ENCODE results near the gene ENTPD2. TPM values are rescaled to one million over a fixed set of nuclear protein-coding genes. Genes with fewer than 3 reads are reported as not detected.

ENTPD2 gene
- total and polyA plus RNA-seq, 10 of the 15 experiments (the other 5 are each of a cell fraction or from before 2014, with no cell fraction given) = 0.15 to 1.8 (median 0.65) TPM; not detected in 2

DNA sequence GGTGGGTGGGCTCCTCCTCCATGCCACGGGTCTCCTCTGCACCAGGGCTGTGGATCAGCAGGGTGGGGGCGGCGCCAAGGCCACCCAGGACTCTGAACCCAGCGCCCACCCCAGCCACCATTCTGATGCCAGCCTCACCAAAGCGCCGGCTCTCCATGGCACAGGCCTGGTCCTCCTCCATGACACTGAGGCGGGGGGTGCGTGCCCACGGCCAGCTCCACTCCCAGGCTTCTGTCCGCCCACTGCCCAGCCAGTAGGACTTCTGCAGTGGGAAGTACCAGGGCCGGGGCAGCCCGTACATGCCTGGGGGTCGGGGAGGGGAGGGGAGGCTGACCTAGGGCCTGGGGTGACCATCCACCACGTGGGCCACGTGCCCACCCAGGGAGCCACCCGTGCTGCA, 37.4 kb downstream of the ENTPD2 start (continued):
- TF ChIP-seq, protein P1, sequence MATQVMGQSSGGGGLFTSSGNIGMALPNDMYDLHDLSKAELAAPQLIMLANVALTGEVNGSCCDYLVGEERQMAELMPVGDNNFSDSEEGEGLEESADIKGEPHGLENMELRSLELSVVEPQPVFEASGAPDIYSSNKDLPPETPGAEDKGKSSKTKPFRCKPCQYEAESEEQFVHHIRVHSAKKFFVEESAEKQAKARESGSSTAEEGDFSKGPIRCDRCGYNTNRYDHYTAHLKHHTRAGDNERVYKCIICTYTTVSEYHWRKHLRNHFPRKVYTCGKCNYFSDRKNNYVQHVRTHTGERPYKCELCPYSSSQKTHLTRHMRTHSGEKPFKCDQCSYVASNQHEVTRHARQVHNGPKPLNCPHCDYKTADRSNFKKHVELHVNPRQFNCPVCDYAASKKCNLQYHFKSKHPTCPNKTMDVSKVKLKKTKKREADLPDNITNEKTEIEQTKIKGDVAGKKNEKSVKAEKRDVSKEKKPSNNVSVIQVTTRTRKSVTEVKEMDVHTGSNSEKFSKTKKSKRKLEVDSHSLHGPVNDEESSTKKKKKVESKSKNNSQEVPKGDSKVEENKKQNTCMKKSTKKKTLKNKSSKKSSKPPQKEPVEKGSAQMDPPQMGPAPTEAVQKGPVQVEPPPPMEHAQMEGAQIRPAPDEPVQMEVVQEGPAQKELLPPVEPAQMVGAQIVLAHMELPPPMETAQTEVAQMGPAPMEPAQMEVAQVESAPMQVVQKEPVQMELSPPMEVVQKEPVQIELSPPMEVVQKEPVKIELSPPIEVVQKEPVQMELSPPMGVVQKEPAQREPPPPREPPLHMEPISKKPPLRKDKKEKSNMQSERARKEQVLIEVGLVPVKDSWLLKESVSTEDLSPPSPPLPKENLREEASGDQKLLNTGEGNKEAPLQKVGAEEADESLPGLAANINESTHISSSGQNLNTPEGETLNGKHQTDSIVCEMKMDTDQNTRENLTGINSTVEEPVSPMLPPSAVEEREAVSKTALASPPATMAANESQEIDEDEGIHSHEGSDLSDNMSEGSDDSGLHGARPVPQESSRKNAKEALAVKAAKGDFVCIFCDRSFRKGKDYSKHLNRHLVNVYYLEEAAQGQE (IDR thresholded peaks at IDR 0.05; ENCODE audit: low read depth, low read length) = no peak
- TF ChIP-seq ATF7 (IDR thresholded peaks at IDR 0.05; ENCODE audit: low read depth) (no peak), KDM1A (IDR thresholded peaks at IDR 0.05; ENCODE audit: borderline replicate concordance) (no peak), TCF7 (IDR thresholded peaks at IDR 0.05; ENCODE audit: borderline replicate concordance) (no peak), RBBP5 (conservative IDR thresholded peaks at IDR 0.05) (no peak), MEF2B (IDR thresholded peaks at IDR 0.05; ENCODE audit: partially characterized antibody, poor library complexity, severe bottlenecking) (no peak)

- H2AFZ ChIP-seq (ENCODE audit: control insufficient read depth, low read depth, low read length) = no peak overlapping the region
- no TSS peak for BruUV-seq (replicated peaks)
- H3K27me3 ChIP-seq (replicated peaks in 1 of 2; ENCODE audit: control insufficient read depth in 2 of 2, insufficient read depth in 2 of 2, low read length in 1 of 2) = no peaks in the 10 kb centered on the region
- DNase-seq (ENCODE audit: low read depth, low spot score) (no peak), FAIRE-seq (no peak), ATAC-seq (no peak)
- WGBS (ENCODE audit: insufficient coverage, insufficient replicate concordance, low lambda C conversion rate, missing lambda C conversion rate) = 71% methylated on average over 15 of the region's 21 CpGs
- H4K20me1 ChIP-seq (ENCODE audit: control insufficient read depth, insufficient read depth) = no peaks in the 10 kb centered on the region
- no peaks in the 10 kb centered on the region; the same call in 2 of the 3 replicates for H3K9me3 ChIP-seq (replicated peaks; ENCODE audit: control insufficient read depth, insufficient read depth, low read length)
- SMC1A ChIA-PET (ENCODE audit: uncharacterized antibody, unreplicated experiment) = no interaction called here
- no peaks in the 10 kb centered on the region for H3K79me2 ChIP-seq (ENCODE audit: control insufficient read depth, insufficient read depth, low read length)
- no peaks in the 10 kb centered on the region for H3K36me3 ChIP-seq (ENCODE audit: control insufficient read depth in 2 of 2, insufficient read depth in 2 of 2, low read length in 1 of 2)
- H3K4me3 ChIP-seq = no peak overlapping the region
- H3K27ac ChIP-seq (ENCODE audit: control insufficient read depth, insufficient read depth) = no peak overlapping the region
- intact Hi-C loops (cut with micrococcal nuclease; ENCODE audit: unreplicated experiment) (no loop called here), in situ Hi-C loops (cut with MboI) (no loop called here)
- RAD21 ChIA-PET (ENCODE audit: unreplicated experiment) = no interaction called here
- POLR2A ChIA-PET = no interaction called here
- CTCF ChIA-PET = no interaction called here
- H3K9ac ChIP-seq (ENCODE audit: control insufficient read depth, insufficient read depth, low read length) = no peak overlapping the region
- no peaks in the 10 kb centered on the region for H3K4me1 ChIP-seq (ENCODE audit: control insufficient read depth, insufficient read depth, low read length)
- no peak overlapping the region for H3K4me2 ChIP-seq (ENCODE audit: control insufficient read depth, insufficient read depth)
- TF ChIP-seq POU2F2 (IDR thresholded peaks at IDR 0.05; ENCODE audit: borderline replicate concordance, low read depth, low read length) (no peak), MTA2 (IDR thresholded peaks at IDR 0.05; ENCODE audit: low read depth) (no peak), ESRRA (IDR thresholded peaks at IDR 0.05; ENCODE audit: low read length) (no peak), ZBTB40 (IDR thresholded peaks at IDR 0.05; ENCODE audit: borderline replicate concordance) (no peak), MYC (IDR thresholded peaks at IDR 0.05; ENCODE audit: insufficient read depth, insufficient read length, insufficient replicate concordance, low read length, severe bottlenecking) (no peak), KLF5 (IDR thresholded peaks at IDR 0.05; ENCODE audit: partially characterized antibody) (no peak), BRCA1 (IDR thresholded peaks at IDR 0.05; ENCODE audit: low read depth, low read length) (no peak)
Measured at GRCh38 chr9:137015976-137016375, 37.9 kb downstream of the ENTPD2 start.
